AG09309 (cell line): Measurements from ENCODE around the gene SIAH1.

Source experiments
- DNase-seq: peaks from one replicate; pipeline ENCODE4 v3.0.0-alpha.2; 2010; ENCODE audit warnings: low read depth
- H3K4me3 ChIP-seq: 2 replicates; pipeline ENCODE4 v1.5.1; 2011; ENCODE audit warnings: mild to moderate bottlenecking, low read depth, low read length, moderate library complexity; ENCODE audit not compliant: control insufficient read depth
- CTCF ChIP-seq: IDR thresholded peaks from 2 replicates; pipeline ENCODE4 v1.5.1; 2011; ENCODE audit warnings: mild to moderate bottlenecking, low read depth, low read length, inconsistent platforms; ENCODE audit not compliant: insufficient read depth, control insufficient read depth; ENCODE audit errors: missing control alignments

SIAH1 gene

GRCh38 chr16:48347980-48348379 lies 37.2 kb downstream of the SIAH1 start:
- no peak for DNase-seq
- TF ChIP-seq CTCF: no peak
- H3K4me3 ChIP-seq: no peak overlapping the region

GRCh38 chr16:48347191-48347865 lies 37.9 kb downstream of the SIAH1 start:
- no peak for DNase-seq
- H3K4me3 ChIP-seq: no peak overlapping the region
- TF ChIP-seq CTCF: no peak

GRCh38 chr16:48342591-48342990 lies 42.6 kb downstream of the SIAH1 start:
- DNase-seq: no peak
- H3K4me3 ChIP-seq: no peak overlapping the region
- no peak for TF ChIP-seq CTCF

GRCh38 chr16:48340054-48340453 lies 45.2 kb downstream of the SIAH1 start:
- TF ChIP-seq CTCF: no peak
- no peak for DNase-seq

GRCh38 chr16:48335961-48336360 lies 49.3 kb downstream of the SIAH1 start:
- no peak for TF ChIP-seq CTCF
- no peak overlapping the region for H3K4me3 ChIP-seq
- DNase-seq: no peak

More at GRCh38 chr16:48340054-48340453, 45.2 kb downstream of the SIAH1 start:
- no peak overlapping the region for H3K4me3 ChIP-seq

- H3K4me3 ChIP-seq: no peak overlapping the region
- TF ChIP-seq CTCF: no peak
- no peak for DNase-seq
These were observed 50.9 kb downstream of the SIAH1 start for GRCh38 chr16:48334325-48334724.
